Regular cardiac myocyte (primary cell): ENCODE results near the gene ERBB3. TPM values are rescaled to one million over a fixed set of nuclear protein-coding genes. Genes with fewer than 3 reads are reported as not detected.

Source experiments
- total RNA-seq: library from RNA; depleted of rRNA; stranded (reverse); fragments of >200 nt; gene quantifications from 2 replicates; pipeline ENCODE4 v1.2.3, GENCODE V29; 2014

ERBB3 gene
- 0.38 and 0.56 TPM in 2 replicates for total RNA-seq

DNA sequence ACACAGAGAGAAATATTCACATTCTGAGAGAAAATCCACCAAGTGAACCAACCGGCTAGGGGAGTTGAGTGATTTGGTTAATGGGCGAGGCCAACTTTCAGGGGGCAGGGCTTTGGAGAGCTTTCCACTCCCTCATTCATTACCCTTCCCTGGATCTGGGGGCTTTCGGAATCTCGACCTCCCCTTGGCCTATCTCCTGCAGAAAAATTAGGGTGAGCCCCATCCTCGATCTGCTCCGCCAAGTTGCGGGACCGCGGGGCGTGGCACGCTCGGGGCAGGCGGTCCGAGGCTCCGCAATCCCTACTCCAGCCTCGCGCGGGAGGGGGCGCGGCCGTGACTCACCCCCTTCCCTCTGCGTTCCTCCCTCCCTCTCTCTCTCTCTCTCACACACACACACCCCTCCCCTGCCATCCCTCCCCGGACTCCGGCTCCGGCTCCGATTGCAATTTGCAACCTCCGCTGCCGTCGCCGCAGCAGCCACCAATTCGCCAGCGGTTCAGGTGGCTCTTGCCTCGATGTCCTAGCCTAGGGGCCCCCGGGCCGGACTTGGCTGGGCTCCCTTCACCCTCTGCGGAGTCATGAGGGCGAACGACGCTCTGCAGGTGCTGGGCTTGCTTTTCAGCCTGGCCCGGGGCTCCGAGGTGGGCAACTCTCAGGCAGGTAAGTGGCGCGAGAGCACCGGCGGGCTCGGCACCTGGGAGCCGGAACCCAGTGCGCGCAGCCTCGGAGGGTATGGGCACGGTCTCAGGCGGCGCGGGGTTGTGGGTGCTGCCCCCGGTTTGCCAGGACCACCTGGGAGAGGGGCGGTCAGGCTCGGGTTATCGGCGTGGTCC is at the start of gene ERBB3:
ERBB3 (plus strand) TSS at position 443 of the 833 bp plus-strand sequence; CDS start at position 579, 136 bp downstream.

GRCh38 chr12:56041552-56042429 is 38.2 kb upstream of the ERBB3 start, which contains the start of gene RPS26:
TSS of gene RPS26 (plus strand) at chr12:56041918. CDS start at chr12:56042167, 249 bp downstream.

GRCh38 chr12:56104109-56104814 is 24.3 kb downstream of the ERBB3 start, which contains the start of gene PA2G4:
TSS of gene PA2G4 (plus strand) at chr12:56104559. CDS start at chr12:56104738, 179 bp downstream.

GRCh38 chr12:56116267-56117081 is 36.5 kb downstream of the ERBB3 start, which contains the start of gene RPL41:
TSS of gene RPL41 (plus strand) at chr12:56116633.

DNA sequence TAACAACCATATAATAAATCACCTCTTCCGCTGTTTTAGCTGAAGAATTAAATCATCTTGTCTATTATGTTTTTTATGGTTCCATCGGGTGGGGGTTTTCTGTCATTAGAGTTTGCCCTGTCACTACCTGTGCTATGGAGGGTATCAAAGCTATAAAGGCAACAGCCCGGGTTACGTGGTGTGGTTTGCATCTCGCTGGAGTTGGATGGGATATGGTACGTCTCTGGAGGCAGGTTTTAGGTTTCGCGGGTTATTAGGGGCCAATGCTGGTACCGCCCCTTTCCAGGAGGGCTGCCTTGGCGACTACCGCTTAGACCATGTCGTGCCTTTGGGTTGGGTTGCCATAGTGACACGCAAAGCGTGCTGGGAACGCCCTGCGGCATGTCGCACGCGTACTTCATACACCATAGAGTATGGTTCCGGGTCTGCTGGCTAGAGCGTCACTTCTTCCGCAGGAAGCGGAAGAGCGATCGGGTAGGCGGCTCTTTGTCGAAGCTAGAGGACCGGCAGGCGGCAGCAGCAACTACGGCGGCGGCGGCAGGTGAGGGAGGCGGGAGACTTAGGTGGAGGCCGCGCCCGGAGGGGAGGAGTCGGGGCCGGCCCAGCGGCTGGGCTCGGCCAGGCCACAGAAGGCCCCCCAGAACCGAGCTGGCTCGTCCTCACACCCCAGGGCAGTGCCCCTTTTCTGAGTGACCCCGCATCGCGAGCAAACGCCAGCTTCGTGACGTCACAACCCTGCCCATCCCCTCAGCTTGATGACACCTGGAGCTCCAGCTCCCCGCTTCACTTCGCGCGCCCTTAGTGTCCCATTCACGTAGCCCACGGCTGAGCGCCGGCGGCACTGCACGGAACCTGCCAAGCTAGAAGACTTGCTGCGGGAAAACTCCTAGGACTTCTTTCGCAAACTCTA is 38.1 kb downstream of the ERBB3 start, which contains the start of gene ZC3H10:
ZC3H10 (plus strand) TSS at position 489 of the 910 bp plus-strand sequence. CDS start 2,297 bp downstream, outside the sequence.

GRCh38 chr12:56127888-56128669 is 48.1 kb downstream of the ERBB3 start, which contains the start of gene ESYT1:
TSS of gene ESYT1 (plus strand) at chr12:56128267. CDS start at chr12:56128320, 53 bp downstream.

GRCh38 chr12:56152132-56152755 is 72.3 kb downstream of the ERBB3 start, which contains the start of gene MYL6B:
TSS of gene MYL6B (plus strand) at chr12:56152587. CDS start at chr12:56153919, 1,332 bp downstream.

Other genes starting within 250 kb of the ERBB3 start
- gene MMP19, start 237.2 kb upstream of the ERBB3 start, total RNA-seq, result 2.5 and 7.3 TPM in 2 replicates
- gene PYM1, start 152.3 kb upstream of the ERBB3 start, total RNA-seq, result 31.0 and 36.0 TPM in 2 replicates
- 29.3 and 34.7 TPM in 2 replicates for gene DGKA, start 149.0 kb upstream of the ERBB3 start, total RNA-seq
- gene PMEL, start 114.1 kb upstream of the ERBB3 start, total RNA-seq, result 1.1 and 1.7 TPM in 2 replicates
- 16.1 and 55.8 TPM in 2 replicates for gene CDK2, start 113.3 kb upstream of the ERBB3 start, total RNA-seq
- gene RAB5B, start 106.1 kb upstream of the ERBB3 start, total RNA-seq, result 42.2 and 43.1 TPM in 2 replicates
- gene SUOX, start 82.9 kb upstream of the ERBB3 start, total RNA-seq, result 10.1 and 10.4 TPM in 2 replicates
- gene IKZF4, start 59.1 kb upstream of the ERBB3 start, total RNA-seq, result 0.58 and 2.0 TPM in 2 replicates
- gene RPS26, start 38.2 kb upstream of the ERBB3 start, total RNA-seq, result 664 and 693 TPM in 2 replicates
- 84.0 and 204 TPM in 2 replicates for gene PA2G4, start 24.4 kb downstream of the ERBB3 start, total RNA-seq
- gene RPL41, start 36.5 kb downstream of the ERBB3 start, total RNA-seq, result 2,066 and 2,753 TPM in 2 replicates
- gene ZC3H10, start 38.1 kb downstream of the ERBB3 start, total RNA-seq, result 4.0 and 5.6 TPM in 2 replicates
- 303 and 307 TPM in 2 replicates for gene ESYT1, start 48.1 kb downstream of the ERBB3 start, total RNA-seq
- gene MYL6B, start 72.4 kb downstream of the ERBB3 start, total RNA-seq, result 35.7 and 60.0 TPM in 2 replicates
- 1,570 and 2,884 TPM in 2 replicates for gene MYL6, start 78.2 kb downstream of the ERBB3 start, total RNA-seq
- gene SMARCC2, start 109.3 kb downstream of the ERBB3 start, total RNA-seq, result 33.0 and 36.0 TPM in 2 replicates
- 99.3 and 165 TPM in 2 replicates for gene RNF41, start 141.8 kb downstream of the ERBB3 start, total RNA-seq
- 20.9 and 28.8 TPM in 2 replicates for gene NABP2, start 144.2 kb downstream of the ERBB3 start, total RNA-seq
- gene SLC39A5, start 149.9 kb downstream of the ERBB3 start, total RNA-seq, result 0.85 TPM in 1 of 2 replicates, not detected in the other
- gene ANKRD52, start 178.2 kb downstream of the ERBB3 start, total RNA-seq, result 14.7 and 18.0 TPM in 2 replicates
- gene COQ10A, start 186.8 kb downstream of the ERBB3 start, total RNA-seq, result 3.3 and 5.9 TPM in 2 replicates
- gene CS, start 220.2 kb downstream of the ERBB3 start, total RNA-seq, result 62.9 and 99.7 TPM in 2 replicates
- gene CNPY2, start 235.8 kb downstream of the ERBB3 start, total RNA-seq, result 93.0 and 106 TPM in 2 replicates